H1 (cell line): ENCODE measurements around the gene TYSND1. TPM values are rescaled to one million over a fixed set of nuclear protein-coding genes. Genes with fewer than 3 reads are reported as not detected.
A peak's percentile ranks its signal among the peaks of the same experiment; 100 is the strongest.

Experiments used
- CTCF ChIA-PET: fragments of 300-600 bp; sonication (Branson Sonifier 250); formaldehyde crosslinking; loops from one replicate; lab custom pipeline; 2021; ENCODE audit not compliant: partially characterized antibody; lab: Charles Lee
- POLR2A ChIA-PET: fragments of 300-600 bp; sonication (Branson Sonifier 250); formaldehyde crosslinking; loops from one replicate; lab custom pipeline; 2021; ENCODE audit warnings: inconsistent platforms; ENCODE audit not compliant: partially characterized antibody; lab: Charles Lee
- DNase-seq, 2 experiments: peaks; one replicate each; pipeline versions ENCODE4 v3.0.0 to v3.0.0-alpha.2; 2010 to 2022; ENCODE audit warnings: low spot score in 2 of 2, low read depth in 1 of 2, mixed read lengths in 1 of 2
- FAIRE-seq: peaks from 2 replicates; lab custom pipeline; 2011; peaks lifted over from hg19 to GRCh38; lab: Jason Lieb, UNC
- H2AFZ ChIP-seq: 2 replicates; pipeline ENCODE4 v1.8.1; 2012; ENCODE audit warnings: low read length, inconsistent platforms
- H2AK5ac ChIP-seq: 2 replicates; pipeline ENCODE4 v1.6.1; 2013; ENCODE audit warnings: low read depth, low read length
- H2BK120ac ChIP-seq: replicated peaks from 2 replicates; pipeline ENCODE3; 2013; ENCODE audit warnings: low read depth, low read length, inconsistent platforms
- H2BK12ac ChIP-seq: 2 replicates; pipeline ENCODE4 v1.6.1; 2013; ENCODE audit warnings: low read depth, low read length
- H2BK15ac ChIP-seq: 2 replicates; pipeline ENCODE4 v1.6.1; 2013; ENCODE audit warnings: low read length
- H2BK20ac ChIP-seq: 2 replicates; pipeline ENCODE4 v1.6.1; 2013; ENCODE audit warnings: low read length
- H2BK5ac ChIP-seq: 2 replicates; pipeline ENCODE4 v1.6.1; 2013; ENCODE audit warnings: low read depth, low read length
- H3K14ac ChIP-seq: 2 replicates; pipeline ENCODE4 v1.6.1; 2013; ENCODE audit warnings: inconsistent platforms; ENCODE audit not compliant: insufficient read length
- H3K18ac ChIP-seq: 2 replicates; pipeline ENCODE4 v1.6.1; 2013; ENCODE audit warnings: low read length; ENCODE audit errors: extremely low read depth
- H3K23ac ChIP-seq: 2 replicates; pipeline ENCODE4 v1.6.1; 2013; ENCODE audit warnings: inconsistent platforms; ENCODE audit not compliant: insufficient read length
- H3K23me2 ChIP-seq: 2 replicates; pipeline ENCODE4 v1.6.1; 2013; ENCODE audit warnings: low read depth, low read length
- H3K27ac ChIP-seq: 2 replicates; pipeline ENCODE4 v1.6.1; 2011; ENCODE audit warnings: low read depth, low read length, inconsistent platforms
- H3K27me3 ChIP-seq, 4 experiments: replicated peaks in 1 of 4; 1 replicate in 1 of 4; 2 replicates in 3 of 4; pipeline versions ENCODE4 v1.6.1 to v1.8.1; 2011 to 2013; ENCODE audit warnings: low read length in 3 of 4, mild to moderate bottlenecking in 3 of 4, inconsistent platforms in 2 of 4, mixed read lengths in 2 of 4, moderate library complexity in 1 of 4; ENCODE audit not compliant: control insufficient read depth in 3 of 4, insufficient read depth in 3 of 4; ENCODE audit errors: extremely low read depth in 1 of 4
- H3K36me3 ChIP-seq, 4 experiments: 2 replicates each; pipeline versions ENCODE4 v1.6.1 to v1.8.1; 2011 to 2013; ENCODE audit warnings: mild to moderate bottlenecking in 4 of 4, low read length in 3 of 4, moderate library complexity in 2 of 4, control low read depth in 1 of 4, inconsistent platforms in 1 of 4; ENCODE audit not compliant: insufficient read depth in 4 of 4, control insufficient read depth in 2 of 4
- H3K4ac ChIP-seq: replicated peaks from 2 replicates; pipeline ENCODE3; 2013; ENCODE audit warnings: low read length, low read depth, mixed read lengths, inconsistent platforms; ENCODE audit not compliant: insufficient read length
- H3K4me1 ChIP-seq, 4 experiments: replicated peaks in 1 of 4; 1 replicate in 1 of 4; 2 replicates in 3 of 4; pipeline versions ENCODE4 v1.6.1 to v1.8.1; 2011 to 2013; ENCODE audit warnings: low read length in 3 of 4, inconsistent platforms in 2 of 4, mixed read lengths in 1 of 4; ENCODE audit not compliant: insufficient read depth in 4 of 4, control insufficient read depth in 3 of 4
- H3K4me2 ChIP-seq, 2 experiments: 2 replicates each; pipeline versions ENCODE4 v1.6.1 to v1.8.1; 2011 to 2013; ENCODE audit warnings: low read depth in 2 of 2, low read length in 2 of 2, control low read depth in 1 of 2, inconsistent platforms in 1 of 2, mild to moderate bottlenecking in 1 of 2; ENCODE audit not compliant: insufficient read depth in 1 of 2
- H3K4me3 ChIP-seq, 4 experiments: fragments of 200-600, 300-600 bp in 1 of 4; sonication (generic), shearing (Covaris generic), sonication (Bioruptor Twin) in 1 of 4; 2 replicates each; pipeline versions ENCODE4 v1.5.1 to v1.8.1; 2011 to 2016; ENCODE audit warnings: low read length in 4 of 4, low read depth in 3 of 4, control low read depth in 2 of 4, inconsistent platforms in 2 of 4, mild to moderate bottlenecking in 2 of 4, mixed read lengths in 1 of 4, moderate library complexity in 1 of 4; ENCODE audit not compliant: insufficient read depth in 2 of 4; ENCODE audit errors: extremely low read depth in 1 of 4
- H3K56ac ChIP-seq: replicated peaks from 2 replicates; pipeline ENCODE3; 2013; ENCODE audit warnings: low read depth, mild to moderate bottlenecking, mixed read lengths, low read length, inconsistent platforms; ENCODE audit not compliant: insufficient read length
- H3K79me1 ChIP-seq: 2 replicates; pipeline ENCODE4 v1.6.1; 2013; ENCODE audit warnings: low read depth, low read length, control low read depth
- H3K79me2 ChIP-seq, 2 experiments: 2 replicates each; pipeline versions ENCODE4 v1.6.1 to v1.8.1; 2012 to 2013; ENCODE audit warnings: low read length in 2 of 2, mild to moderate bottlenecking in 2 of 2, inconsistent platforms in 1 of 2; ENCODE audit not compliant: insufficient read depth in 2 of 2, control insufficient read depth in 1 of 2
- H3K9ac ChIP-seq, 4 experiments: replicated peaks in 1 of 4; 1 replicate in 1 of 4; 2 replicates in 3 of 4; pipeline versions ENCODE4 v1.6.1 to v1.8.1; 2011 to 2013; ENCODE audit warnings: low read depth in 3 of 4, low read length in 3 of 4, control low read depth in 2 of 4, mild to moderate bottlenecking in 2 of 4, moderate library complexity in 2 of 4, inconsistent platforms in 1 of 4; ENCODE audit errors: extremely low read depth in 1 of 4
- H3K9me3 ChIP-seq, 2 experiments: 2 replicates each; pipeline versions ENCODE4 v1.6.1 to v1.8.1; 2012 to 2013; ENCODE audit warnings: mild to moderate bottlenecking in 2 of 2, moderate library complexity in 2 of 2, control low read depth in 1 of 2, inconsistent platforms in 1 of 2, low read depth in 1 of 2, low read length in 1 of 2, mixed read lengths in 1 of 2; ENCODE audit not compliant: insufficient read depth in 2 of 2
- H4K20me1 ChIP-seq, 2 experiments: replicated peaks in 1 of 2; 2 replicates each; pipeline versions ENCODE3 to v1.8.1; 2011 to 2013; ENCODE audit warnings: inconsistent platforms in 2 of 2, low read length in 2 of 2, mild to moderate bottlenecking in 1 of 2; ENCODE audit not compliant: insufficient read depth in 2 of 2, control insufficient read depth in 1 of 2
- H4K5ac ChIP-seq: 2 replicates; pipeline ENCODE4 v1.6.1; 2013; ENCODE audit warnings: low read length, low read depth, mixed read lengths, inconsistent platforms; ENCODE audit not compliant: insufficient read length
- H4K8ac ChIP-seq: 2 replicates; pipeline ENCODE4 v1.8.0; 2013; ENCODE audit warnings: mild to moderate bottlenecking, moderate library complexity, low read length, inconsistent platforms; ENCODE audit not compliant: insufficient read depth; ENCODE audit errors: extremely low read depth
- H4K91ac ChIP-seq: replicated peaks from 2 replicates; pipeline ENCODE3; 2013; ENCODE audit warnings: low read length, mixed read lengths, inconsistent platforms; ENCODE audit not compliant: insufficient read length
- BACH1 ChIP-seq: IDR thresholded peaks from 2 replicates; pipeline ENCODE4 v1.6.1; 2012; ENCODE audit warnings: low read length, improper control_type of control experiment
- CHD1 ChIP-seq: IDR thresholded peaks from 2 replicates; pipeline ENCODE4 v1.6.1; 2012; ENCODE audit warnings: low read depth, low read length, improper control_type of control experiment
- E2F6 ChIP-seq: IDR thresholded peaks from 2 replicates; pipeline ENCODE4 v1.6.1; 2012; ENCODE audit warnings: inconsistent platforms
- EGR1 ChIP-seq: IDR thresholded peaks from 2 replicates; pipeline ENCODE4 v1.6.1; 2011; ENCODE audit warnings: low read depth, low read length, borderline replicate concordance
- EZH2 ChIP-seq: fragments of 200-600 bp; sonication (generic); IDR thresholded peaks from 2 replicates; pipeline ENCODE4 v1.7.1; 2012; ENCODE audit warnings: low read depth, mild to moderate bottlenecking, moderate library complexity, low read length, inconsistent platforms; ENCODE audit not compliant: severe bottlenecking
- GTF2F1 ChIP-seq: IDR thresholded peaks from 2 replicates; pipeline ENCODE4 v1.6.1; 2012; ENCODE audit warnings: low read depth, low read length, improper control_type of control experiment, borderline replicate concordance
- HDAC6 ChIP-seq: IDR thresholded peaks from one replicate; pipeline ENCODE4 v1.7.1; 2012; ENCODE audit warnings: low read depth, mild to moderate bottlenecking, inconsistent platforms, low read length, moderate library complexity
- JUND ChIP-seq: IDR thresholded peaks from 2 replicates; pipeline ENCODE4 v1.6.1; 2011; ENCODE audit warnings: mild to moderate bottlenecking, improper control_type of control experiment, low read length
- KDM5A ChIP-seq: fragments of 200-600 bp; IDR thresholded peaks from 2 replicates; pipeline ENCODE4 v1.7.1; 2012; ENCODE audit warnings: mild to moderate bottlenecking, low read length, inconsistent platforms, mixed read lengths
- NANOG ChIP-seq: IDR thresholded peaks from 2 replicates; pipeline ENCODE4 v1.6.1; 2011; ENCODE audit warnings: low read length, low read depth, mild to moderate bottlenecking, inconsistent platforms; ENCODE audit not compliant: insufficient read depth, poor library complexity, severe bottlenecking
- NRF1 ChIP-seq: IDR thresholded peaks from 2 replicates; pipeline ENCODE4 v1.6.1; 2011; ENCODE audit warnings: mild to moderate bottlenecking, low read depth, low read length, improper control_type of control experiment
- RNF2 ChIP-seq: fragments of 200-900, 300-1000 bp; sonication (generic); IDR thresholded peaks from 2 replicates; pipeline ENCODE4 v1.7.1; 2016; ENCODE audit warnings: borderline replicate concordance, low read depth, mild to moderate bottlenecking, antibody characterized with exemption, low read length; ENCODE audit not compliant: poor library complexity, severe bottlenecking; ENCODE audit errors: missing control alignments
- TAF7 ChIP-seq: optimal IDR thresholded peaks from 2 replicates; pipeline ENCODE3; 2011; ENCODE audit warnings: low read depth, mild to moderate bottlenecking, inconsistent platforms, low read length, moderate library complexity, borderline replicate concordance
- WGBS, 2 experiments: shearing (Covaris generic) in 1 of 2; methylation state at CpG; one replicate each; pipeline versions ENCODE4 v1.1.6 to v1.1.7; 2013 to 2015; ENCODE audit warnings: low lambda C conversion rate in 2 of 2, mixed read lengths in 2 of 2, inconsistent platforms in 1 of 2, low coverage in 1 of 2, missing lambda C conversion rate in 1 of 2; ENCODE audit not compliant: insufficient replicate concordance in 2 of 2, insufficient coverage in 1 of 2, insufficient read length in 1 of 2; ENCODE audit errors: extremely low coverage in 1 of 2, missing lambda C conversion rate in 1 of 2; 5-methylcytosine and 5-hydroxymethylcytosine counted together
- polyA plus RNA-seq, 7 experiments: library from polyadenylated mRNA; depleted of rRNA in 3 of 7; stranded (reverse) in 5 of 7; unstranded in 2 of 7; fragments of >200 nt in 5 of 7; fragments of 200-250 nt in 2 of 7; gene quantifications; 1 replicate in 5 of 7; 2 replicates in 1 of 7; 4 replicates in 1 of 7; pipeline versions ENCODE4 v1.2.1 to v1.2.3, GENCODE V29; 2011 to 2013; ENCODE audit warnings: missing spikeins in 2 of 7, mixed read lengths in 2 of 7
- total RNA-seq: library from RNA; stranded (reverse); fragmentation: NEBNext Ultra II Directional; extraction: Animal tissue kit (Norgen Biotek cat#: 25700); gene quantifications from 2 replicates; pipeline ENCODE4 v1.2.1, GENCODE V29; 2021

TYSND1 gene
- total and polyA plus RNA-seq, 2 of the 8 experiments (the other 6 are each of a cell fraction or from before 2014, with no cell fraction given): 11.9 to 15.0 TPM

- ChIA-PET CTCF (interaction anchor here (1.4 to 10.4 kb wide), 3 partner anchors 17 to 171 kb away, joined by 3 to 123 read pairs (median 7); no protein-coding TSS in a partner anchor), POLR2A (interaction anchor here (0.6 kb wide), 1 partner anchor 233 kb away, joined by 3 read pairs; no protein-coding TSS in a partner anchor)
- WGBS, 2 experiments: 94% methylated on average over 6 of the region's 6 CpGs; no CpG with 5 or more reads in 1 of the 2 experiments
- H2AK5ac ChIP-seq: no peak overlapping the region
- no peak for DNase-seq
- FAIRE-seq: no peak
- no peak overlapping the region for H2BK12ac ChIP-seq
- H3K56ac ChIP-seq: no peak overlapping the region
- peaks cover 3 to 4% of the 10 kb centered on the region in 2 experiments for H4K20me1 ChIP-seq
- no peak overlapping the region for H3K23ac ChIP-seq
- H3K4ac ChIP-seq: no peak overlapping the region
- no peak overlapping the region for H2BK20ac ChIP-seq
- TF ChIP-seq HDAC6: no peak
- TF ChIP-seq NANOG: no peak
- no peak for TF ChIP-seq TAF7
- TF ChIP-seq JUND: no peak
- TF ChIP-seq GTF2F1: no peak
- TF ChIP-seq CHD1: no peak
- no peak for TF ChIP-seq NRF1
- TF ChIP-seq BACH1: no peak
- TF ChIP-seq EZH2: no peak
- no peak for TF ChIP-seq EGR1
- TF ChIP-seq KDM5A: no peak
- TF ChIP-seq RNF2: no peak
- TF ChIP-seq E2F6: no peak
- no peak overlapping the region for H2BK15ac ChIP-seq
- no peak overlapping the region for H3K9ac ChIP-seq
- H4K91ac ChIP-seq: no peak overlapping the region
- no peak overlapping the region for H2BK120ac ChIP-seq
- no peak overlapping the region for H3K4me2 ChIP-seq
- H4K5ac ChIP-seq: no peak overlapping the region
- H3K27ac ChIP-seq: no peak overlapping the region
- H2BK5ac ChIP-seq: no peak overlapping the region
- no peaks in the 10 kb centered on the region for H3K23me2 ChIP-seq
- H3K14ac ChIP-seq: no peak overlapping the region
- no peaks in the 10 kb centered on the region for H3K36me3 ChIP-seq
- H2AFZ ChIP-seq: no peak overlapping the region
- no peaks in the 10 kb centered on the region for H3K9me3 ChIP-seq
- H3K4me3 ChIP-seq: no peak overlapping the region
- peaks cover under 1 to 6% (median 4%) of the 10 kb centered on the region in 4 experiments; a peak in 3 of 7 replicates for H3K4me1 ChIP-seq
- peak overlapping the region; percentile 75; the same call in 1 of the 2 replicates for H4K8ac ChIP-seq
- peaks cover 3% of the 10 kb centered on the region; the same call in 1 of the 2 replicates for H3K79me1 ChIP-seq
- peaks cover 0 to 3% (median 1%) of the 10 kb centered on the region in 4 experiments; a peak in 3 of 7 replicates for H3K27me3 ChIP-seq
- H3K79me2 ChIP-seq: no peaks in the 10 kb centered on the region; a peak in 1 of 4 replicates
- no peak overlapping the region for H3K18ac ChIP-seq
Measured at GRCh38 chr10:70139997-70140250, 6.6 kb downstream of the TYSND1 start.
